ENCODE results near the gene SENP3.

Gene SENP3

GRCh38 chr17:7577327-7578199 lies 15.8 kb downstream of the SENP3 start:
- no peak for TF ChIP-seq GATA3 (IDR thresholded peaks at IDR 0.05; ENCODE audit: low read depth, low read length)
- no peak for TF ChIP-seq GATA2 (IDR thresholded peaks at IDR 0.05; ENCODE audit: low read depth, low read length)

- TF ChIP-seq GATA3 (IDR thresholded peaks at IDR 0.05; ENCODE audit: low read depth, low read length) (no peak), GATA2 (IDR thresholded peaks at IDR 0.05; ENCODE audit: low read depth, low read length) (no peak)
These were observed 17.5 kb downstream of the SENP3 start, which contains the start of gene CD68 for GRCh38 chr17:7579001-7579833. Gene CD68, plus strand, starts transcription at chr17:7579638. Its CDS starts 40 bp downstream, at chr17:7579678.

GRCh38 chr17:7579834-7580603 lies 18.3 kb downstream of the SENP3 start:
- TF ChIP-seq GATA2 (IDR thresholded peaks at IDR 0.05; ENCODE audit: low read depth, low read length) (no peak), GATA3 (IDR thresholded peaks at IDR 0.05; ENCODE audit: low read depth, low read length) (no peak)

- no peak for TF ChIP-seq GATA3 (IDR thresholded peaks at IDR 0.05; ENCODE audit: low read depth, low read length)
- TF ChIP-seq GATA2 (IDR thresholded peaks at IDR 0.05; ENCODE audit: low read depth, low read length): no peak
These were observed 19.2 kb downstream of the SENP3 start for GRCh38 chr17:7580604-7581575.

GRCh38 chr17:7582396-7583252 lies 20.9 kb downstream of the SENP3 start:
- no peak for TF ChIP-seq GATA2 (IDR thresholded peaks at IDR 0.05; ENCODE audit: low read depth, low read length)
- TF ChIP-seq GATA3 (IDR thresholded peaks at IDR 0.05; ENCODE audit: low read depth, low read length): no peak

GRCh38 chr17:7583253-7584109 lies 21.8 kb downstream of the SENP3 start, which contains the start of gene MPDU1:
Gene MPDU1, plus strand, starts transcription at chr17:7583852. Its CDS starts 11 bp downstream, at chr17:7583863.
- TF ChIP-seq GATA3 (IDR thresholded peaks at IDR 0.05; ENCODE audit: low read depth, low read length) (no peak), GATA2 (IDR thresholded peaks at IDR 0.05; ENCODE audit: low read depth, low read length) (no peak)

- TF ChIP-seq GATA2 (IDR thresholded peaks at IDR 0.05; ENCODE audit: low read depth, low read length): no peak
- no peak for TF ChIP-seq GATA3 (IDR thresholded peaks at IDR 0.05; ENCODE audit: low read depth, low read length)
These were observed 25.1 kb downstream of the SENP3 start for GRCh38 chr17:7586673-7587419.

GRCh38 chr17:7587420-7588151 lies 25.9 kb downstream of the SENP3 start:
- no peak for TF ChIP-seq GATA2 (IDR thresholded peaks at IDR 0.05; ENCODE audit: low read depth, low read length)
- TF ChIP-seq GATA3 (IDR thresholded peaks at IDR 0.05; ENCODE audit: low read depth, low read length): no peak

GRCh38 chr17:7588553-7589203 lies 27.0 kb downstream of the SENP3 start:
- TF ChIP-seq GATA3 (IDR thresholded peaks at IDR 0.05; ENCODE audit: low read depth, low read length): no peak
- no peak for TF ChIP-seq GATA2 (IDR thresholded peaks at IDR 0.05; ENCODE audit: low read depth, low read length)
